Measurements from ENCODE around the gene CDC42.

GRCh38 chr1:22030473-22030872 is 22.0 kb upstream of the CDC42 start:
- TF ChIP-seq POLR2A (IDR thresholded peaks at IDR 0.05; ENCODE audit: low read length): no peak
- no peak for TF ChIP-seq GATA1 (IDR thresholded peaks at IDR 0.05; ENCODE audit: low read depth, low read length)

All from erythroblast (primary cell).